LNCAP (cell line): ENCODE results near the gene SNAP29.

Experiments used
- CTCF ChIP-seq: fragments of 450-650 bp; IDR thresholded peaks from 2 replicates; pipeline ENCODE4 v1.5.1; 2017; ENCODE audit warnings: mild to moderate bottlenecking

The SNAP29 gene

GRCh38 chr22:20889025-20889704, 30.4 kb downstream of the SNAP29 start:
- no peak for TF ChIP-seq CTCF

- no peak for TF ChIP-seq CTCF
Measured at GRCh38 chr22:20889904-20890540, 31.2 kb downstream of the SNAP29 start.

GRCh38 chr22:20890975-20891374, 32.2 kb downstream of the SNAP29 start:
- TF ChIP-seq CTCF, result no peak

- TF ChIP-seq CTCF, result no peak
Measured at GRCh38 chr22:20899827-20900423, 41.1 kb downstream of the SNAP29 start.

- TF ChIP-seq CTCF, result no peak
Measured at GRCh38 chr22:20903093-20903492, 44.3 kb downstream of the SNAP29 start.

GRCh38 chr22:20904008-20904979, 45.5 kb downstream of the SNAP29 start:
- TF ChIP-seq CTCF, result no peak

- TF ChIP-seq CTCF, result no peak
Measured at GRCh38 chr22:20904980-20905355, 46.2 kb downstream of the SNAP29 start.
